NCI-H1048 (cell line): ENCODE measurements around the gene SCARF2.
"Not testable (repeated sequence)": the region's sequence is repeated elsewhere in the genome, so short reads cannot be mapped to it uniquely, and the experiment has no call there.

Experiments
- DNase-seq: peaks from one replicate; lab custom pipeline; 2025; lab: John Stamatoyannopoulos, UW

SCARF2 gene, protein sequence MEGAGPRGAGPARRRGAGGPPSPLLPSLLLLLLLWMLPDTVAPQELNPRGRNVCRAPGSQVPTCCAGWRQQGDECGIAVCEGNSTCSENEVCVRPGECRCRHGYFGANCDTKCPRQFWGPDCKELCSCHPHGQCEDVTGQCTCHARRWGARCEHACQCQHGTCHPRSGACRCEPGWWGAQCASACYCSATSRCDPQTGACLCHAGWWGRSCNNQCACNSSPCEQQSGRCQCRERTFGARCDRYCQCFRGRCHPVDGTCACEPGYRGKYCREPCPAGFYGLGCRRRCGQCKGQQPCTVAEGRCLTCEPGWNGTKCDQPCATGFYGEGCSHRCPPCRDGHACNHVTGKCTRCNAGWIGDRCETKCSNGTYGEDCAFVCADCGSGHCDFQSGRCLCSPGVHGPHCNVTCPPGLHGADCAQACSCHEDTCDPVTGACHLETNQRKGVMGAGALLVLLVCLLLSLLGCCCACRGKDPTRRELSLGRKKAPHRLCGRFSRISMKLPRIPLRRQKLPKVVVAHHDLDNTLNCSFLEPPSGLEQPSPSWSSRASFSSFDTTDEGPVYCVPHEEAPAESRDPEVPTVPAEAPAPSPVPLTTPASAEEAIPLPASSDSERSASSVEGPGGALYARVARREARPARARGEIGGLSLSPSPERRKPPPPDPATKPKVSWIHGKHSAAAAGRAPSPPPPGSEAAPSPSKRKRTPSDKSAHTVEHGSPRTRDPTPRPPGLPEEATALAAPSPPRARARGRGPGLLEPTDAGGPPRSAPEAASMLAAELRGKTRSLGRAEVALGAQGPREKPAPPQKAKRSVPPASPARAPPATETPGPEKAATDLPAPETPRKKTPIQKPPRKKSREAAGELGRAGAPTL

GRCh38 chr22:20437613-20438426 lies at the start of gene SCARF2:
SCARF2 (minus strand) TSS chr22:20437825; CDS start chr22:20437754, 71 bp downstream.
- DNase-seq, result no peak

DNA sequence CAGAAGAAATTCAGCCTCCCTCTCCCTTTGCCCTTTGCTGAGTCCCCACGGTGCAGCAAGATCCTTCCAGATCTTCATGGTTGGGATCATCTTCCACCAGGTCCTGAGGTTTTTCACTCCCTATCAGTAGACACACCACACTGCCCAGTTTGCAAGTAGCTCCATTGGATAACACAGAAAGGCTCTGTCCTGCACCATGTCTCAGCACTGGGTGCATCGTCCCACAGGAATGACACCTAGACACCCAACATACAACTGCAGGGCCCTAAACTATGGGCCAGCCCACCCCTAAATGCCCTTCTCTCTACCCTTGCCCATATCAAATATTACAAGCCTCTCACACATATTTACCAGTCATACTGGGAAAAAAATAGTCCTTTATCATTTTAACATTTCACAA lies 48.6 kb upstream of the SCARF2 start:
- DNase-seq, result no peak

DNA sequence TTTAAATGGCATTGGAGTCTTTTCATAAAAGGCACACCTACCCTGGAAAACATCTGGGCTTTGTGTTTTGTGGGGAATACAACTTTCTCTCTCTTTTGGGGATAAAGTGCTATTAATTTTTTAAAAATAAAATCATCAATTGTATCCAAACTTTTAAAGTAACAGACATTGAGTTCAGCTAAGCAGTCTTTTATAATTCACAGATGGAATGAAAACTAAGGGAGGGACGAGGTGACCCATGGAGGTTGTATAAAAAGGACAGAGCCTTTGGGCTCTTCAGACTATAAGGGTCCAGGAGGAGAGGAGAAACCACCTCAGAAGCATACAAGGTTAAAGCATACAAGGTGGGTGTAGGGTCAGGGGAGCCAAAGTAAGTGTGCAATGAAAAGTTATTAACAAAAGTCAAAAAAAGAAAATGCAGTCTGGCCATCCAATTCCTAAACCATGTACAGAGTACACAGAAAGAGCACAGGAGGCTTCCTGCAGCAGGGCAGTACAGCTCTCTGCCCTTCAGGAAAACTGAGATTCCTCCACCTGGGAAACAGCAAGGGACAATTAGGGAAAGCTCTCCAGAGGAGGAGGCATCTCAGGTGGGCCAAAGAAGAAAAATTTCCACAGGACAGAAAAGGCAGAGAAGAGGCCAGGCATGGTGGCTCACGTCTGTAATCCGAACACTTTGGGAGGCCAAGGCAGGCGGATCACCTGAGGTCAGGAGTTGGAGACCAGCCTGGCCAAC lies 47.5 kb upstream of the SCARF2 start:
- no peak for DNase-seq

DNA sequence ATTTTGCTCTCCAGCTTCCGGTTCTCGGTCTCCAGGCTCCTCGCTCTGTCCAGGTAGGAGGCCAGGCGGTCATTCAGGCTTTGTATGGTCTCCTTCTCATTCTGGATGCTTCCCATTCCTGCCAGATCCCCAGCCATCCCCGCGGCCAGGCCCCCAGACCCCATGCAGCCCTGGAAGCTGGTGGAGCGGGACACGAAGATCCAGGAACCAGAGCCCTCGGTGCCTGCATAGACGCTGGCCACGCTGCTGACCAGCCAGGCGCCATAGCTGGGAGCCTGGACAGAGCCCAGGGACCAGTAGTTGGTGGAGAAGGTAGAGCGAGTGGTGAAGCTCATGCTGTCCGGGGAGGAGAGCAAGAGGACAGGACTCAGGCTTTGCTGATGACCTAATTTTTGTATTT lies 46.1 kb upstream of the SCARF2 start:
- DNase-seq, result no peak

GRCh38 chr22:20483143-20483506 lies 45.5 kb upstream of the SCARF2 start:
- not testable (repeated sequence) for DNase-seq

GRCh38 chr22:20479612-20480196 lies 42.1 kb upstream of the SCARF2 start:
- DNase-seq, result no peak

DNA sequence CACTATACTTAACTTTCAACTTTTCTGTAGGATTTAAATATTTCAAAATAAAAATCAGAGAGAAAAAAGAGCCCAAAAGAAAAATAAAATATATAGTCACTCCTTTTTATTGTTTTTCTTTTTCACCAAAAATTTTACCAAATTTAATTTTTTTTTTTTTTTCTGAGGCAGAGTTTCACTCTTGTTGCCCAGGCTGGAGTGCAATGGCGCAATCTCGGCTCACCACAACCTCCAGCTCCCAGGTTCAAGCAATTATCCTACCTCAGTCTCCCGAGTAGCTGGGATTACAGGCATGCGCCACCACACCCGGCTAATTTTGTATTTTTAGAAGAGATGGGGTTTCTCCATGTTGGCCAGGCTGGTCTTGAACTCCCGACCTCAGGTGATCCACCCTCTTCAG lies 40.4 kb upstream of the SCARF2 start:
- DNase-seq, result not testable (repeated sequence)

GRCh38 chr22:20475569-20475968 lies 37.9 kb upstream of the SCARF2 start:
- not testable (repeated sequence) for DNase-seq

GRCh38 chr22:20475115-20475436 lies 37.5 kb upstream of the SCARF2 start:
- no peak for DNase-seq

DNA sequence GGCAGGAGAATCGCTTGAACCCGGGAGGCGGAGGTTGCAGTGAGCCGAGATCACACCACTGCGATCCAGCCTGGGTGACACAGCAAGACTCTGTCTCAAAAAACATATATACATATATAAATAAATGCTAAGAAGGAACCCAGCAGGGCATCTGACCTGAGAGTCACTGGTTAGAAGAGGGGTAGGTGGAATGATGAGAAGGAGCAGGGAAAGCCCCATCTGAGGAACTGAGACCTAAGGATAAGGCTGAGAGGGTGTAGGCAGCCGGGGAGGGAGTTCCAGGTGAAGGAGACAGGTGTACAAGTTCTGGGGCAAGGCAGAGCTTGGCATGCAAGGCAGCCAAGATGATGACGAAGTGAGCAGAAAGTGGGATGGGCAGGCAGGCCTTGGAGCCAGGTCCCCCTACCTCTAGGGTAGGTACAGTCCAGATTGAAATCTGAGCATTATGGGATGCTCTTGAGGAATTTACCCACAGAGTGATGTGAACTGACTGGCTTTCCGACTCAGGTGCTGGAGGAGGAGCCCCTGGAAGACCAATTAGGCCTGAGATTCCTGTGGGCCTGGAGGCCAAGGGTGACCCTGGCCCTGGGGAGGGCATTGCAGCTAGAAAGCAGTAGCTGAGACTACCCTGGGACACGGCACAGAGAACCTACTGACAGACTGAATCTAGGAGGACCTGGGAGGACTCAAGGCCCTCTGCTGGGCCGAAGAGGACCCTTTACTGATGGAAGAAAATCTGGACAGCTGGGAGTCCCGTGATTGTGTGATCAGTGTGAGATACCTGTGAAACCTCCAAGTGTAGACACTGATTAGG lies 35.2 kb upstream of the SCARF2 start:
- DNase-seq, result no peak

- DNase-seq, result no peak
These were observed 33.7 kb upstream of the SCARF2 start for GRCh38 chr22:20471126-20471833.

DNA sequence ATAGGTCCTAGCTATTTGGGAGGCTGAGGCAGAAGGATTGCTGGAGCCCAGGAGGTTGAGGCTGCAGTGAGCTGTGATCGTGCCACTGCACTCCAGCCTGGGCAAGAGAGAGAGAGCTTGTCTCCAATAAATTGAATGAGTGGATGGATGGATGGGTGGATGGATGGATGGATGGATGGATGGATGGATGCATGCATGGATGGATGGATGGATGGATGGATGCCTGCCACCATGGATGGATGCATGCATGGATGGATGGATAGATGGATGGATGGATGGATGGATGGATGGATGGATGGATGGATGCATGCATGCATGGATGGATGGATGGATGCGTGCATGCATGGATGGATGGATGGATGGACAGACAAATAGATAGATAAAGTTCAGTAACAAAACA lies 32.9 kb upstream of the SCARF2 start:
- not testable (repeated sequence) for DNase-seq

DNA sequence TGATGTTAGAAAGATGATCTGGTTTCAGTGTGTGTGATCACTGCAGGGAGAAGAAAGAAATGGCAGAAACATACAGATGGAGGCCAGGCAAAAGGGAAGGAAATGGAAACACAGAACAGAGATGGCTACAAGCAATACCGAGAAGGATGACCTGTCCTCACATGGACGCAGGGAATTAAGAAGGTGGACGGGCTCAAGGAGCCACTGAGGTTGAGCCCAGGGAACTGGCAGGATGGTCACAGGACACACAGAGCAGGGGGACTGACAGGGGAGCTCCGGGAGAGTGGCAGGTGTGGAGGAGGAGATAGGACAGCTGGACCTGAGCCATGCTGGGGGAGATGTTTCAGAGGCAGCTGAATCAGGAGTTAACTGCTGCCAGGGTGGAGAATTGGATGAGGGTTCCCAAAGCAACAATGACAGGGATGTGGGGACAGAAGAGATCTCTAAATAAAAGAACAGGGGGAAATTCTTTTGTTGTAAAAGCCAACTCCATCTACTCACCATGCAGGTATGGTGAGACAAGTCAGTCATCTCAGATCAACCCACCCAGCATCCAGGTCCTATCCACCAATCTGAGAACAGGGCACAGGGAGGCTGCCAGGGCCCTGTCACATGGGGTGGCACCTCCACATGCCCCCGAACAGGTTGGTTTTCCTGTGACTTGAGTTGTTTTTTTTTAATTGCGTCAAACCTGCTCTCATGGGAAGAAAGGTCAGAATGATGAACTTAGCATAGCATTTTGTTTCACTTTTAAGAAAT lies 31.7 kb upstream of the SCARF2 start:
- DNase-seq, result no peak

DNA sequence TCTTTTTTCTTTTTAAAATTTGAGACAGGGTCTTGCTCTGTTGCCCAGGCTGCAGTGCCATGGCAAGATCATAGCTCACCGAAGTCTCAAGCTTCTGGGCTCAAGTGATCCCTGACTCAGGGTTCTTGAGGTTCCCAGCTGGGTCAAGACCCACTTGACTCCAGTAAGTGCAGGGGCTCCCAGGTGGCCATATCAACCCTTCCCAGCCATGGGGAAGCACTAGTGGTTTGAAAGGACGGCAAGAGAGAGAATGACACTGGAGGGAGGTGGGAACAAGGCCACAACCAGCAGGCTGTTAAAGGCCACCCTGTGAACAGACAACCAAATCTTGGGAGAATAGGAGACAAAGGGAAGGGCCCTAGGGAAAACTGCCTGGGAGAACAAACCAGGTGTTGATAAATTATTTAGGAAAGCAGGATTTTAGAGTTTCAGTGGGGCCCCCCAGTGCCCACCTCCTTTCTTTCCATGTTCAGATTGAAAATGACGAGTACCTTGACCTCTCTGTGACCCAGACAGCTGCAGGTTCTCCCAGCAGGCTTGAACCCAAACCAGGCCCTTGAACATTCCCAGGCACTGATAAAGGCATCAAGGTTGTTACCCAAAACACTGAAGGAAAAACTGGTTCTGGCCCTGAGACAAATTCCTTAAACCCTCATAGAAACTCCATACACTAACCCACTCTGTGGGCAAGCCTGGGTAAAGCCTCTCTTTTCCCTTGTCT lies 29.2 kb upstream of the SCARF2 start:
- no peak for DNase-seq

GRCh38 chr22:20465759-20466077 lies 28.1 kb upstream of the SCARF2 start:
- no peak for DNase-seq

DNA sequence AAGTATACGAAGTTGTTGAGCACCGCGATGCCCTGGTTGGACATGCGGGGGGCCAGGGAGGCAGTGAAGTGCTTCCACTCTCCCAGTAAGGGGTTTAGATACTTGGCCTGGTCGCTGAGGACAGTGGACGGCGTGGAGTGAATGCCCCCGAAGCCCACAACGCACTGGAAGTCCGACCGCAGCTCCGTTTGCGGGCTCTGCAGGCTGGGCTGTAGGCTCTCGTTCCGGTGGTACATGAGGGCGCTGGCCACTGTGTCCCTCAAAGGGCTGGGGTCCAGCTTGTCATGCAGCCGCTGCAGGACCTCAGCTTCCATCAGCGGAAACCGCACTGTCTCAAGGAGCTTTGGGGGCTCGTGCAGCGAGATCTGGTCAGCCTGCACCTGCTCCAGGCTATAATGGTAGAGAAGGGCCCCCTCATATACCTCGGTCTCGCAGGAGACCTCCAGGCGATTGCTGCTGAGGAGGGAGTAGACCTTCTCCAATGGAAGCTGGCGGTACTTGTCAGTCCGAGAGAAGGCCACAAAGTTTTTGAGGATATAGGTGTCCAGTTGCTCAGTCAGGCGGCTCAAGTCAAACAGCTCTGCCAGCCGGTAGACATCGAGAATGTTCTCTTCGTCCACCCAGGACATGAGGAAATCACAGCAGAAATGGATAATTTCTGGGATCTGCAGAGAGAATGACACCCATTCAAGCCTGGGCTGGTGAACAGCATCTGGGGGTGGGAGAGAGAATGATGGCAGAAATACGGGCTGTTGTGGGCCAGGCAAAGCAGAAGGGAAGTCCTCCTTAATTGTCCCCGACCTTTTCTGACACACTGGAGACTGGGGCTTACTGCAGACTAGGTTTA lies 27.5 kb upstream of the SCARF2 start:
- no peak for DNase-seq

DNA sequence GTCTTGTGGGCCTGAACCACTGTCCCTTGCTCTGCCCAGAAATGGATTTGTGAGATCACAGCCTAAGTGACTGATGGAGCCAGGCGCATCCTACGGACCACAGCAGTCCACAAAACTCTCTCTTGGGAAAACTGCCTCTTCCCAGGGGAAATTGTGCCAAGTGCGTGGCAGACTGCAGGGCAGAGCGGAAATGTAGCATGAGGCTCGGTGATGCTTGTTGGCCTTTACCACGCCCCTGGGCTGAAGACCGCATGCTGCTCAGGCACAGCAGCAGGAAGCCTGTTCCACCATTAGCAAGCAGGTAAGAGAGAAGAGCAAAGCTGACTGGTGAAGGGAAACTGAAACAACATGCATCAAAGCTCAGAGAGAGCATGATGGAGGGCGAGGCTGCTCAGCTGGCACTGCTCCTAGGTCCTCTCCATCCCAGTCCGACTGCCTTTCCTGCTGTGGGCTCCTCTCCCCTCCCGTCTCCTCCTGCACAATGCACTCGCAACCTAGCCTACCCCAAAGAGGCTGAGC lies 26.5 kb upstream of the SCARF2 start:
- DNase-seq, result no peak
